NCI-H2227 treated with DMSO at 0.1 percent for 48 hours (cell line): Measurements from ENCODE around the gene USP20.
A peak's percentile ranks its signal among the peaks of the same experiment; 100 is the strongest.

Experiments
- DNase-seq: peaks from one replicate; lab custom pipeline; 2025; lab: John Stamatoyannopoulos, UW

USP20 gene

DNA sequence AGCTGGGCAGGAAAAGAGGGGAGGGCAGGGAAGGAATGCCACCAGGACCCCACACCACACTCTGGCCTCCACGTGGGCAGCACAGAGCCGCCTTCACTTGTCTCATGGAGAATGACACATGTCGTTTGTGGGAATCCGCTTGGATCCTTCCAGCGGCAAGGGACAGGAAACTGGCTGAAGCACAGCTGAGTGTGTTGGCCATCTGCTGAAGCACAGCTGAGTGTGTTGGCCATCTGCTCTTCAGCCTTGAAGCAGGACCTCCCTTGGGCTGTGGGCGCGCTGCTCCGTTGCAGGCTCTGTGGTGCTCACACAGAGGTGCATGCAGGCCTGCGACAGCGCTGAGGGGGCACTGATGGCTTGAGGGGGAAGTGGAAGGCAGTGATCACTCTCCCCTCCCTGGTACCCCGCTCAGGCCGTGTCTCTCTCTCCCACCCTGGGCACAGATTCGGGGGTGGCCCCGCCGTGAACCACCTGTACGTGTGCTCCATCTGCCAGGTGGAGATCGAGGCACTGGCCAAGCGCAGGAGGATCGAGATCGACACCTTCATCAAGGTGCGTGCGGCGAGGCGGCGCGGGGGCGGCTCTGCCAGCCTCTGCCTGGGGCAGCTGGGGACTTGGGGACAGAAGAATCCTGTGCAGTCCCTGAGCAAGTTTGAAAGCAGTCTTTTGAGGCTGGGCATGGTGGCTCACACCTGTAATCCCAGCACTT, 40.6 kb downstream of the USP20 start:
- DNase-seq: no peak

GRCh38 chr9:129876815-129877214, 41.6 kb downstream of the USP20 start:
- DNase-seq: no peak

GRCh38 chr9:129878291-129878690, 43.0 kb downstream of the USP20 start:
- DNase-seq: no peak

GRCh38 chr9:129879103-129879699, 43.9 kb downstream of the USP20 start:
- no peak for DNase-seq

GRCh38 chr9:129879991-129880653, 44.9 kb downstream of the USP20 start:
- no peak for DNase-seq

DNA sequence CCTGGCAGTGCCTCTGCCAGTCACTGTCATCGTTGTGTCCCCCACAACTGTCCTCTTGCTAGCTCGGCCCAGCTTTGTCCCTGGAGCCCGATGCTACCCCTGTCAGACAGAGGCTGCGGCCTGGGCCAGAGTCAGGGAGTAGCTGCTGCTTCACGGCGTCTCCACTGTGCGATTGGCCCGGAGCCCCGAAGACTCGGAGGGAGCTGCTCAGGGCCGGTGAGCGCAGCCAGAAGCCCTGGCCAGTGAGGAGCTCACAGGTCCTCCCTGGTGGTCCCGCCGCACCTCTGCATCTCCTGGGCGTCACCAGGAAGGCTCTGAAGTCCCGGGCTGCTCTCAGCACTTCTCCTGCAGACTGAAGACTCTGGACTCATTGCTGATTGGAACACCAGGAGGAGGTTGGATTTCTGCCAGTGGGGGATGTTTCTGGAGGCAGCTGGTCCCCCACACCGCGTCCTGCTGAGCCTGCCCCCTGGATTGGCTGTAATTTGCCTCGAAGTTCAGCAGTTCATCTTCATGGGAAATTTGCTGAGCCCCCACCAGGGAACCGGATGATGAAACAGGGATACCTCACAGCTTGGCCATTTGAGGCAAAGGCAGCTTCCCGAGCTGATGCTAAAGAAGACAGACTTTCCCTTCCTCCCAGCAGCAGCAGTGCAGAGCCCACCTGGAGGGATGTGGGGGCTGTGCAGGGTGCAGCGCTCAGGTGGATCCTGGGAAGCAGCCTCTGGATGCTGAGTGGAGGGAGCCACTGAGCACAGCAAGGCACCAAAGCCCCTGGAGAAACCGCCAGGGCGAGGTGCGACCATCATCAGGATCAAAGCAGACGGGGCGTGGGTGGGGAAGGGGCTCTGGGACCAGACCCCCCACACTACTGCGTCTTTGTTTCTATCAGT, 45.6 kb downstream of the USP20 start:
- no peak for DNase-seq

- DNase-seq: no peak
Measured at GRCh38 chr9:129881547-129882324, 46.5 kb downstream of the USP20 start.

- peak; percentile 21 for DNase-seq
Measured at GRCh38 chr9:129884220-129885017, 49.2 kb downstream of the USP20 start.

- no peak for DNase-seq
Measured at GRCh38 chr9:129885018-129885669, 49.9 kb downstream of the USP20 start.

DNA sequence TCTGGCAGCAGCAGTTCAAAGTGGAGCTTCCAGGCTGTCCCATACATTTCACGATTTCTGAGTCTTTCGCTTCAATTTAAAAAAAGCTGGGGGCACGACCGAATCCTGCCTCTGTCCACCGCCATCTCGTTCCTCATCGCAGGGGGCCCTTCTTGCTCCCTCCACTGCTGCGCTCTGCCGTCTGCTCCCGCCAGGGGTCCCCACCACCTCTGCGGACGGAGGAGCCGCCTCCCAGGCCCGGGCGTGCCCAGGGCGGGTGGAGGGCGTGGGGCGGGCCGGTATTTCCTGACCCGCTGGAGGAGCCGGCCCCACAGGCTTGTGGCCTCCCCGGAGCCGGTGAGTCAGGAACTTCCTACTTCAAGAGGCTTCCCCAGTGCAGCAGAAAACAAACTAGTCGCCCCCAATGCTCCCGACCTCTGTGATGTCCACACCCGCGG, 50.4 kb downstream of the USP20 start:
- no peak for DNase-seq

GRCh38 chr9:129886226-129887174, 51.2 kb downstream of the USP20 start:
- DNase-seq: no peak

GRCh38 chr9:129887334-129888292, 52.4 kb downstream of the USP20 start:
- DNase-seq: no peak

DNA sequence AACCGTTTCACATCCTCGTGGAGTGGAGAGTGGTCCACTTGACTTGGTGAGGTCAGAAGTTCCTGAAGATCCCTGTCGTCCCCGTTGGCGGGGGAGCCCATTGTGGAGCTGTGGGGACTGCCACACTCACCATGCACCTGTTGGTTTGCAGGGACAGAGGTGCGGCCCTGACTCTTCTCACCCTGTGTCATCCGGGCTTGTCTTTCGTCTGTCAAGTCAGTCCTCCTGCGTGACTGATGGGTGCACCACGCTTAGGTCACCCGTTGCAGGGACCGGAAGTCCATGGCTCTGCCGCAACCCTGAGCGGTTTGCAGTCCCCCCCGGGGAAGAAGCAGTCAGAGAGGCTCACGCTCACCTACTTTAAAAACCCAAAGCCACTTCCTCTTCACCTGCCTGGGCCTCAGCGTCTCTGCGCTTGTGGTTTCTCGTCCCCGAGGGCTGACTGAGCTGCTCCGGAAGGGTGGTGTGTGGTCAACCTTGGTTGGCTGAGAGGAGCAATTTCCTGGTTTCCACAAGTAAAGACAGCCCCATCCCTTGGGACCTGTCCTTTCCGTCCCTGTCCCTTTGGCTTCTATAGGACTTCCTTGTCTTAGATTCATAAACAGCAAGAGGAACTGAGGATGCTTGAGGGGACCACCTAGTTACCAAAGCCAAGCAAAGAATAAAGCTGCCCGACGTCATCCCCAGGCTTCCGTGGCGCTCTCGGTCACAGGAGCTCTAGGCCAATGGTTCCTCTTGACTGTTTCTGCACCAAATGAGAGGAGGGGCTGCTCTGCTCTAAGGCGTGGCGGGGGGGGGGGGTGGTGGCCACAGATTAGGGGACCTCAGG, 53.2 kb downstream of the USP20 start:
- no peak for DNase-seq

DNA sequence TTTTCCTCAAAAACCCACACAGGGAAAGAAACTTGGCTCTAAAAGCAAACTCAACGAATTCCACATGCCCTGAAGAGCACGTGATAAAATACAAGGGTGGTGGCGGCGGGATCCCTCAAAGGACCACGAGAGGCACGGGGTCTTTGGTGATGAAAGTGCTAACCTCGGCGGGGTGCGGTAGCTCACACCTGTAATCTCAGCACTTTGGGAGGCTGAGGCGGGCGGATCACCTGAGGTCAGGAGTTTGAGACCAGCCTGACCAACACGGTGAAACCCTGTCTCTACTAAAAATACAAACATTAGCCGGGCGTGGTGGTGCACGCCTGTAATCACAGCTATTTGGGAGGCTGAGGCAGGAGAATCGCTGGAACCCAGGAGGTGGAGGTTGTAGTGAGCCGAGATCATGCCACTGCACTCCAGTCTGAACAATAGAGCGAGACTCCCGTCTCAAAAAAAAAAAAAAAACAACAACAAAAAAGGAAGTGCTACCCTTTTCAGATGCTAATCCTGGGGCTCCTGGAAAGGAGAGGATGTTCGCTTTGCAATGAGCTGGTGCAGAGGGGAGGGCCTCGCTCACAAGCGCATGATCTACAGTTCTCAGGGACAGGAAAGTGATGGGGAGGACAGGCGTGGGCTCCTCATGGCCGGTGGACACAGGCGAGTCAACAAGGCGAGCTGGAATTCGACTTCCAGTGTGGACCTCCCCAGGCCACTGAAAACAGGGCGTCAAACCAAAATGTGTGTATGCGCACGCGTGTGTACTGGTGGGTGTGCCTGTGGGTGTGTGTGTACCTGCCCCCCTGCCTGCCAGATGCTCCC, 54.1 kb downstream of the USP20 start:
- DNase-seq: no peak

DNA sequence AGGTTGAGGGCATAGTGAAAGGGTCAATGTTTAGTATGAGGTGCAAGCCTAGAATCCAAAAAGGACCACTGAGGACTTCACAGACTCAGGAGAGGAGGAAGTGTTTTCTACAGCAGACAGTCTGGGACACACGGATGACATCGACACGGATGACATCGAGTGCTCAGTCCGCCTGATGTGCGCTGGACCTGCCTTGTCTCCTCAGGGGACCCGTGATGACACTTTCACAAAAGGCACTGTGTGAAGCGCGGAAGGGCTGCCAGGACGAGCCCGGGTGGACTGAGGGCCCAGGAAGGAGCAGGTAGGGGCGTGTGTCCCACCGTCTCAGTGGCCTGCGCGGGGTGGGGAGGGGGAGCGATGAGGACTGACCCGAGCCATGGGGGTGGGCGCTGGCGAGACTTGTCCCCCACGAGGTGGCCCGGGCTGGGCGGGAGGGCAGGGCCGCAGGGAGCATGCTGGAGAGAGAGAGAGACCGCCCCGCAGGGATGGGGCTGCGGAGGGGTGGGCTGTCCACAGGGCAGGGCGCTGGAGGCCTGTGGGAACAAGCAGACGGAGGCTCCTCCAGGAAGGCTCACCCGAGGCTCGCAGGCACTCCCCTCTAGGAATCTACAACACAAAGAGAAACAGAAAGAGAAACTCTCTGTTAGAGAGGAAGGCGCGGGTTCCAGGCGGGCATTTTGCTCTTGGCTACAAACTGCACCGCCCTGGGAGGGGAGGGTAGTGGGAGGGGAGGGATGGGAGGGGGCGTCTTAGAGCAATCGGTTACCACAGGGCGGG, 54.9 kb downstream of the USP20 start:
- no peak for DNase-seq
